CD4-positive, alpha-beta T cell (primary cell): ENCODE data around the gene SLC29A1. TPM values are rescaled to one million over a fixed set of nuclear protein-coding genes. Genes with fewer than 3 reads are reported as not detected.

Experiments
- ATAC-seq: fragments of 200-7000 bp; cut with Tn5 transposase; one replicate; pipeline ENCODE4 v1.10.0; 2022; ENCODE audit warnings: mild to moderate bottlenecking; ENCODE audit not compliant: poor library complexity
- CTCF ChIA-PET: fragments of 350-600 bp; sonication (Branson Sonifier 250); formaldehyde crosslinking; loops from one replicate; lab custom pipeline; 2021; ENCODE audit warnings: antibody characterized with exemption, inconsistent platforms; lab: Charles Lee
- POLR2A ChIA-PET: fragments of 350-600 bp; sonication (Branson Sonifier 250); formaldehyde crosslinking; loops from one replicate; lab custom pipeline; 2021; ENCODE audit warnings: antibody characterized with exemption, inconsistent platforms; lab: Charles Lee
- DNase-seq, 14 experiments: peaks; one replicate each; pipeline ENCODE4 v3.0.0-alpha.2; 2013 to 2020; ENCODE audit warnings: mixed read lengths in 2 of 14
- H3K27ac ChIP-seq, 2 donors: one replicate each; pipeline versions ENCODE4 v1.5.1 to v1.7.0; 2013; ENCODE audit warnings: low read length in 2 of 2, low read depth in 1 of 2, mild to moderate bottlenecking in 1 of 2
- H3K27me3 ChIP-seq, 2 experiments: 1 replicate in 1 of 2; 2 replicates in 1 of 2; pipeline versions ENCODE4 v1.6.1 to v1.7.0; 2013; ENCODE audit warnings: low read length in 2 of 2, control low read depth in 1 of 2, mild to moderate bottlenecking in 1 of 2, moderate library complexity in 1 of 2; ENCODE audit not compliant: insufficient read depth in 2 of 2, control insufficient read depth in 1 of 2
- H3K36me3 ChIP-seq: one replicate; pipeline ENCODE4 v1.6.1; 2013; ENCODE audit warnings: low read length, control low read depth; ENCODE audit not compliant: insufficient read depth
- H3K4me1 ChIP-seq: one replicate; pipeline ENCODE4 v1.6.1; 2013; ENCODE audit warnings: low read length, control low read depth; ENCODE audit not compliant: insufficient read depth
- H3K4me3 ChIP-seq: one replicate; pipeline ENCODE4 v1.5.1; 2013; ENCODE audit warnings: mild to moderate bottlenecking, low read length, moderate library complexity
- H3K9me3 ChIP-seq, 2 experiments: 1 replicate in 1 of 2; 2 replicates in 1 of 2; pipeline versions ENCODE4 v1.6.1 to v1.7.0; 2013; ENCODE audit warnings: low read length in 2 of 2, mild to moderate bottlenecking in 2 of 2, control low read depth in 1 of 2, moderate library complexity in 1 of 2; ENCODE audit not compliant: control insufficient read depth in 1 of 2, insufficient read depth in 1 of 2
- H3K27ac Mint-ChIP-seq: one replicate; pipeline ENCODE4 v1.8.0; 2020; ENCODE audit warnings: mixed read lengths
- H3K27me3 Mint-ChIP-seq: one replicate; pipeline ENCODE4 v1.8.0; 2021; ENCODE audit warnings: mixed read lengths
- H3K36me3 Mint-ChIP-seq: one replicate; pipeline ENCODE4 v1.8.0; 2021; ENCODE audit warnings: low read depth, mixed read lengths
- H3K4me1 Mint-ChIP-seq: one replicate; pipeline ENCODE4 v1.8.0; 2021; ENCODE audit warnings: low read depth, mixed read lengths
- H3K4me3 Mint-ChIP-seq: one replicate; pipeline ENCODE4 v1.8.0; 2020; ENCODE audit warnings: mild to moderate bottlenecking, mixed read lengths
- H3K9me3 Mint-ChIP-seq: one replicate; pipeline ENCODE4 v1.8.0; 2020; ENCODE audit warnings: mixed read lengths
- intact Hi-C, 2 experiments: fragments of 100-400 bp; cut with DNase I in 1 of 2; cut with micrococcal nuclease in 1 of 2; formaldehyde crosslinking; loops; one replicate each; pipeline versions ENCODE4 v1.15.1 to v1.9.0; 2023 to 2025; cut with DNase I, micrococcal nuclease
- total RNA-seq, 174 experiments: library from RNA in 2 of 174; stranded (reverse) in 2 of 174; gene quantifications; one replicate each; pipeline ENCODE4 v1.2.3 and lab custom pipeline; 2021 to 2026
- TF ChIP-seq, protein P1 (sequence below): fragments of 200-600 bp; IDR thresholded peaks from one replicate; pipeline ENCODE4 v1.8.0; 2022; ENCODE audit warnings: antibody characterized with exemption, mild to moderate bottlenecking

The SLC29A1 gene
- total RNA-seq, 2 experiments from 2014 or later, result 0.67 to 1.3 TPM

- Mint-ChIP-seq H3K36me3 (peaks cover under 1% of the 10 kb centered on the region), H3K27ac (no peak overlapping the region), H3K9me3 (no peaks in the 10 kb centered on the region), H3K4me3 (peak overlapping the region; percentile 80), H3K27me3 (peaks cover 61% of the 10 kb centered on the region), H3K4me1 (peaks cover 20% of the 10 kb centered on the region)
- no peaks in the 10 kb centered on the region for H3K36me3 ChIP-seq
- peaks cover 54 to 68% of the 10 kb centered on the region in 2 experiments for H3K27me3 ChIP-seq
- peak; percentile 27 for ATAC-seq
- ChIA-PET POLR2A (interaction anchor here (1.3 kb wide), 1 partner anchor 24 kb away, joined by 6 read pairs; the partner anchor contains the start of gene HSP90AB1), CTCF (interaction anchor here (1.1 to 1.9 kb wide), 3 partner anchors 17 to 42 kb away, joined by 3 to 5 read pairs (median 5); partner anchors contain the start of gene AARS2)
- H3K4me3 ChIP-seq, result no peak overlapping the region
- no peaks in the 10 kb centered on the region for H3K9me3 ChIP-seq
- intact Hi-C loops, result no loop called here
- peak in 1 of 14 experiments; percentile 36 for DNase-seq
- H3K27ac ChIP-seq, result no peak overlapping the region
- H3K4me1 ChIP-seq, result peaks cover 19% of the 10 kb centered on the region
- TF ChIP-seq, protein P1, sequence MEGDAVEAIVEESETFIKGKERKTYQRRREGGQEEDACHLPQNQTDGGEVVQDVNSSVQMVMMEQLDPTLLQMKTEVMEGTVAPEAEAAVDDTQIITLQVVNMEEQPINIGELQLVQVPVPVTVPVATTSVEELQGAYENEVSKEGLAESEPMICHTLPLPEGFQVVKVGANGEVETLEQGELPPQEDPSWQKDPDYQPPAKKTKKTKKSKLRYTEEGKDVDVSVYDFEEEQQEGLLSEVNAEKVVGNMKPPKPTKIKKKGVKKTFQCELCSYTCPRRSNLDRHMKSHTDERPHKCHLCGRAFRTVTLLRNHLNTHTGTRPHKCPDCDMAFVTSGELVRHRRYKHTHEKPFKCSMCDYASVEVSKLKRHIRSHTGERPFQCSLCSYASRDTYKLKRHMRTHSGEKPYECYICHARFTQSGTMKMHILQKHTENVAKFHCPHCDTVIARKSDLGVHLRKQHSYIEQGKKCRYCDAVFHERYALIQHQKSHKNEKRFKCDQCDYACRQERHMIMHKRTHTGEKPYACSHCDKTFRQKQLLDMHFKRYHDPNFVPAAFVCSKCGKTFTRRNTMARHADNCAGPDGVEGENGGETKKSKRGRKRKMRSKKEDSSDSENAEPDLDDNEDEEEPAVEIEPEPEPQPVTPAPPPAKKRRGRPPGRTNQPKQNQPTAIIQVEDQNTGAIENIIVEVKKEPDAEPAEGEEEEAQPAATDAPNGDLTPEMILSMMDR, result no peak
Observed at GRCh38 chr6:44270526-44271405, 47.4 kb downstream of the SLC29A1 start.

- ATAC-seq, result no peak
- no peak for DNase-seq
- no peaks in the 10 kb centered on the region for H3K9me3 ChIP-seq
- Mint-ChIP-seq H3K27me3 (peaks cover 61% of the 10 kb centered on the region), H3K9me3 (no peaks in the 10 kb centered on the region), H3K4me3 (peak overlapping the region; percentile 80), H3K27ac (no peak overlapping the region), H3K36me3 (no peaks in the 10 kb centered on the region), H3K4me1 (peaks cover 19% of the 10 kb centered on the region)
- ChIA-PET CTCF (interaction anchor here (1.8 kb wide), 1 partner anchor 42 kb away, joined by 5 read pairs; the partner anchor contains the start of gene AARS2), POLR2A (no interaction called here)
- peaks cover 17% of the 10 kb centered on the region for H3K4me1 ChIP-seq
- TF ChIP-seq, protein P1, result no peak
- no peak overlapping the region for H3K27ac ChIP-seq
- intact Hi-C loops, result no loop called here
- H3K36me3 ChIP-seq, result no peaks in the 10 kb centered on the region
- H3K4me3 ChIP-seq, result no peak overlapping the region
- peaks cover 57 to 69% of the 10 kb centered on the region in 2 experiments for H3K27me3 ChIP-seq
Observed at GRCh38 chr6:44271406-44271723, 48.0 kb downstream of the SLC29A1 start.

DNA sequence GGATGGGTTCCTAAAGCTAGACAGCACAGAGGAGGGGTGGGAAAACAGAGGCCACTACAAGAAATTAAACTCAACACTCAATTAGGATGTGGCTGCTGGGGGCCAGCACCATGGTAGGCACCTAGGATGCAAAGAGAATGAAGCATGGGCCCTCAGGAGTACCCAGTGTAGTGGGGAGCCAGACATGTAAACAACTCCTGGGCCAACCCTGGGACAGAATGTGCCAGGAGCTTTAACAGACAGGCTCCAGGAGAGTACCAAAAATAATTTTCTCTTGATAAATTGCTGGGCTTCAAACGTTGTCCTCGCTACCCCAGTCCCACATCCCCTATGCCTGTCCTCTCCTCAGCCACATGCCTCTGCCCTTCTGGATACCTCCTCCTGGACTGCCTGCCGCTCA, 48.5 kb downstream of the SLC29A1 start:
- peaks cover 18% of the 10 kb centered on the region for H3K4me1 Mint-ChIP-seq
- no peak overlapping the region for H3K4me3 ChIP-seq
- peaks cover 65% of the 10 kb centered on the region for H3K27me3 Mint-ChIP-seq
- TF ChIP-seq, protein P1, result no peak
- intact Hi-C loops, result no loop called here
- DNase-seq, result no peak
- H3K36me3 Mint-ChIP-seq, result no peaks in the 10 kb centered on the region
- H3K27me3 ChIP-seq, result peaks cover 62 to 74% of the 10 kb centered on the region in 2 experiments
- no peaks in the 10 kb centered on the region for H3K9me3 Mint-ChIP-seq
- no peaks in the 10 kb centered on the region for H3K9me3 ChIP-seq
- no peaks in the 10 kb centered on the region for H3K36me3 ChIP-seq
- H3K4me3 Mint-ChIP-seq, result peak overlapping the region; percentile 58
- no peak overlapping the region for H3K27ac ChIP-seq
- H3K27ac Mint-ChIP-seq, result no peak overlapping the region
- no peak for ATAC-seq
- peaks cover 21% of the 10 kb centered on the region for H3K4me1 ChIP-seq
- POLR2A ChIA-PET, result no interaction called here
- CTCF ChIA-PET, result interaction anchor here (1.8 kb wide), 1 partner anchor 41 kb away, joined by 5 read pairs; the partner anchor contains the start of gene AARS2
